Astrocyte (in vitro differentiated cells and primary cell): ENCODE measurements around the gene LRRC27. TPM values are rescaled to one million over a fixed set of nuclear protein-coding genes. Genes with fewer than 3 reads are reported as not detected.

Source experiments
- DNase-seq: peaks from one replicate; pipeline ENCODE4 v3.0.0-alpha.2; 2010; ENCODE audit warnings: low read depth
- FAIRE-seq: peaks from 2 replicates; lab custom pipeline; 2011; peaks lifted over from hg19 to GRCh38; lab: Jason Lieb, UNC
- H2AFZ ChIP-seq: 2 replicates; pipeline ENCODE4 v1.6.0; 2012; ENCODE audit warnings: low read depth, low read length, inconsistent platforms
- H3K27ac ChIP-seq: 2 replicates; pipeline ENCODE4 v1.5.1; 2011; ENCODE audit warnings: low read depth, low read length, inconsistent platforms
- H3K27me3 ChIP-seq: 2 replicates; pipeline ENCODE4 v1.6.0; 2011; ENCODE audit warnings: low read length, inconsistent platforms; ENCODE audit not compliant: insufficient read depth
- H3K36me3 ChIP-seq: 2 replicates; pipeline ENCODE4 v1.5.1; 2011; ENCODE audit warnings: low read length, inconsistent platforms; ENCODE audit not compliant: insufficient read depth
- H3K4me1 ChIP-seq: 2 replicates; pipeline ENCODE4 v1.5.1; 2011; ENCODE audit warnings: low read length, inconsistent platforms; ENCODE audit not compliant: insufficient read depth
- H3K4me2 ChIP-seq: 2 replicates; pipeline ENCODE4 v1.6.0; 2012; ENCODE audit warnings: low read length, inconsistent platforms
- H3K4me3 ChIP-seq: 2 replicates; pipeline ENCODE4 v1.5.1; 2011; ENCODE audit warnings: low read depth, mild to moderate bottlenecking, low read length, inconsistent platforms; ENCODE audit not compliant: insufficient read depth
- H3K79me2 ChIP-seq: 2 replicates; pipeline ENCODE4 v1.6.0; 2012; ENCODE audit warnings: mild to moderate bottlenecking, low read length, inconsistent platforms; ENCODE audit not compliant: insufficient read depth
- H3K9ac ChIP-seq: 2 replicates; pipeline ENCODE4 v1.6.0; 2012; ENCODE audit warnings: mild to moderate bottlenecking, low read length, inconsistent platforms
- H3K9me3 ChIP-seq: 2 replicates; pipeline ENCODE4 v1.5.1; 2012; ENCODE audit warnings: low read depth, mild to moderate bottlenecking, low read length, inconsistent platforms; ENCODE audit not compliant: insufficient read depth
- H4K20me1 ChIP-seq: 2 replicates; pipeline ENCODE4 v1.6.0; 2012; ENCODE audit warnings: low read length, inconsistent platforms; ENCODE audit not compliant: insufficient read depth
- H3K27ac Mint-ChIP-seq: one replicate; pipeline ENCODE4 v1.8.0; 2021; ENCODE audit warnings: mild to moderate bottlenecking, mixed read lengths; ENCODE audit not compliant: unreplicated experiment
- H3K27me3 Mint-ChIP-seq: one replicate; pipeline ENCODE4 v1.8.0; 2021; ENCODE audit warnings: low read depth, mixed read lengths; ENCODE audit not compliant: unreplicated experiment
- H3K36me3 Mint-ChIP-seq: one replicate; pipeline ENCODE4 v1.8.0; 2021; ENCODE audit warnings: low read depth, mixed read lengths; ENCODE audit not compliant: unreplicated experiment
- H3K4me1 Mint-ChIP-seq: one replicate; pipeline ENCODE4 v1.8.0; 2021; ENCODE audit warnings: low read depth, mixed read lengths; ENCODE audit not compliant: unreplicated experiment
- H3K4me3 Mint-ChIP-seq: one replicate; pipeline ENCODE4 v1.8.0; 2021; ENCODE audit warnings: mild to moderate bottlenecking, moderate library complexity, mixed read lengths; ENCODE audit not compliant: unreplicated experiment
- H3K9me3 Mint-ChIP-seq: one replicate; pipeline ENCODE4 v1.8.0; 2021; ENCODE audit warnings: mild to moderate bottlenecking, mixed read lengths; ENCODE audit not compliant: unreplicated experiment
- EZH2 ChIP-seq: IDR thresholded peaks from 2 replicates; pipeline ENCODE4 v1.6.1; 2012; ENCODE audit warnings: mild to moderate bottlenecking, low read length, inconsistent platforms; ENCODE audit not compliant: insufficient read depth
- total RNA-seq: library from RNA; stranded (reverse); gene quantifications from 2 replicates; pipeline ENCODE4 v1.2.1, GENCODE V29; 2021
- TF ChIP-seq, protein P1 (sequence below): IDR thresholded peaks from 2 replicates; pipeline ENCODE4 v1.5.1; 2011; ENCODE audit warnings: low read depth, mild to moderate bottlenecking, inconsistent platforms, low read length, moderate library complexity; ENCODE audit not compliant: insufficient read depth

The LRRC27 gene
- total RNA-seq, 1 donor from 2014 or later = 8.0 TPM

DNA sequence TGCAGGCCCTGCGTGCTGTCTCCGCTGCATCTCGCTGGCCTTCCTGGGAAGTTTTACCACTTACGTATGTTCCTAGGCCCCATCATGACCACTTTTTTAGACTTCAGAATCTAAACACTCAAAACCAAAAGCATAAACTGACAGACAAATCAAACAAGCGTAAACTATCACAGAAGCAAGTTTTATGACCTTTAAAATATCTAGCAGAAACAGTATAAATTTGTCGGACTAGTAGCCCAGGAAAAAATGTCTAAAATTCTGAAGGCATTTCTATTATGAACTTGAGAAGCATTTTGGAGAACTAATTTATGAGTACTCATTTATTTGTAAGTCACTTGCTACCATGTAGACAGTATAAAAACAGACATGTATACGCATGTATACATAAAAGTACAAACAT is 10.6 kb downstream of the LRRC27 start:
- H3K4me1 ChIP-seq = no peaks in the 10 kb centered on the region
- no peak overlapping the region for H3K4me3 ChIP-seq
- no peaks in the 10 kb centered on the region for H3K9me3 ChIP-seq
- H3K27me3 ChIP-seq = no peaks in the 10 kb centered on the region
- H3K27ac ChIP-seq = no peak overlapping the region
- no peak overlapping the region for H3K9ac ChIP-seq
- Mint-ChIP-seq H3K9me3 (peaks cover 2% of the 10 kb centered on the region), H3K4me1 (no peaks in the 10 kb centered on the region), H3K4me3 (peak overlapping the region; percentile 60), H3K27ac (no peak overlapping the region), H3K27me3 (peaks cover 2% of the 10 kb centered on the region), H3K36me3 (peaks cover 13% of the 10 kb centered on the region)
- TF ChIP-seq, protein P1, sequence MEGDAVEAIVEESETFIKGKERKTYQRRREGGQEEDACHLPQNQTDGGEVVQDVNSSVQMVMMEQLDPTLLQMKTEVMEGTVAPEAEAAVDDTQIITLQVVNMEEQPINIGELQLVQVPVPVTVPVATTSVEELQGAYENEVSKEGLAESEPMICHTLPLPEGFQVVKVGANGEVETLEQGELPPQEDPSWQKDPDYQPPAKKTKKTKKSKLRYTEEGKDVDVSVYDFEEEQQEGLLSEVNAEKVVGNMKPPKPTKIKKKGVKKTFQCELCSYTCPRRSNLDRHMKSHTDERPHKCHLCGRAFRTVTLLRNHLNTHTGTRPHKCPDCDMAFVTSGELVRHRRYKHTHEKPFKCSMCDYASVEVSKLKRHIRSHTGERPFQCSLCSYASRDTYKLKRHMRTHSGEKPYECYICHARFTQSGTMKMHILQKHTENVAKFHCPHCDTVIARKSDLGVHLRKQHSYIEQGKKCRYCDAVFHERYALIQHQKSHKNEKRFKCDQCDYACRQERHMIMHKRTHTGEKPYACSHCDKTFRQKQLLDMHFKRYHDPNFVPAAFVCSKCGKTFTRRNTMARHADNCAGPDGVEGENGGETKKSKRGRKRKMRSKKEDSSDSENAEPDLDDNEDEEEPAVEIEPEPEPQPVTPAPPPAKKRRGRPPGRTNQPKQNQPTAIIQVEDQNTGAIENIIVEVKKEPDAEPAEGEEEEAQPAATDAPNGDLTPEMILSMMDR = no peak
- TF ChIP-seq EZH2 = no peak
- FAIRE-seq (no peak), DNase-seq (no peak)
- no peak overlapping the region for H2AFZ ChIP-seq
- H3K79me2 ChIP-seq = no peaks in the 10 kb centered on the region
- no peaks in the 10 kb centered on the region for H4K20me1 ChIP-seq
- H3K36me3 ChIP-seq = no peaks in the 10 kb centered on the region
- H3K4me2 ChIP-seq = no peak overlapping the region

DNA sequence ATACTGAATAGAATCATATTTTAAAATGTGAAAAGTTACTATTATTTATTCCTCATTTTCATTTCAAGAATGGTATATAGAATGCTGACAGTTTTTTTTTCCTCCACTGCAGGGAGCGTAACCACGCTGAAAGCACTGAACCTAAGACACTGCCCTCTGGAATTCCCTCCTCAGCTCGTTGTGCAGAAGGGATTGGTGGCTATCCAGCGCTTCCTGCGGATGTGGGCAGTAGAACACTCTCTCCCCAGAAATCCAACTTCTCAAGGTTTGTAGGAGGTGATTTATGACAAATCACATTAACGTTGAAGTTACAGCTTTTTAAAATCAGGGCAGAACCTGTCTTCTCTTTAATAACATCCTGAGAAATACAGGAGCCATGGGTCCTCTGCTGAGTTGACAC is 12.4 kb downstream of the LRRC27 start:
- peaks cover 2% of the 10 kb centered on the region for H3K27me3 Mint-ChIP-seq

DNA sequence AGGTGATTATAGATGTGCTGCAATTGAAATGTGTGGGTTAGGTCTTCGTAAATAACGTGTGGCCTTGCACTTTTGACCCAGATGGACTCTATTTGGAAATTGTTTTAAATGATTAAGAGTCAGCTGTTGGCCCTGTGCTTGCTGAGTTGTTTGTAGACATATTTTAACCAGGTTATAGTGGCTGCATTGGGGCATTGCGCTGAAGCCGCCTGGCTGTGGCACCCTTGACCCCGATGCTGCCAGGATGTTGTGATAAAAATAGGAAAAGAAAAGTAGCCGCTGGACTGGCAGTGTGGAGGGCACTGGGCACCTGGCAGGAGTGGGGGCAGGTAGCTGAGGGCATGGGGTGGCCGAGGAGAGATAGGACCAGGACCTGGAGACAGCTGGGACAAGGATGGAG is 13.4 kb downstream of the LRRC27 start:
- Mint-ChIP-seq H3K36me3 (peaks cover 17% of the 10 kb centered on the region), H3K4me3 (no peak overlapping the region), H3K4me1 (no peaks in the 10 kb centered on the region), H3K9me3 (peaks cover 2% of the 10 kb centered on the region), H3K27ac (no peak overlapping the region), H3K27me3 (peaks cover 2% of the 10 kb centered on the region)
- no peak for FAIRE-seq
- Histone ChIP-seq H3K4me2 (no peak overlapping the region), H4K20me1 (no peaks in the 10 kb centered on the region), H2AFZ (no peak overlapping the region), H3K79me2 (no peaks in the 10 kb centered on the region), H3K27me3 (no peaks in the 10 kb centered on the region), H3K9me3 (no peaks in the 10 kb centered on the region), H3K9ac (no peak overlapping the region), H3K27ac (no peak overlapping the region), H3K36me3 (no peaks in the 10 kb centered on the region), H3K4me1 (no peaks in the 10 kb centered on the region), H3K4me3 (no peak overlapping the region)
- DNase-seq = no peak
- no peak for TF ChIP-seq EZH2
- TF ChIP-seq, protein P1 = no peak

More for the DNA sequence above, 12.4 kb downstream of the LRRC27 start:
- Histone ChIP-seq H3K9ac (no peak overlapping the region), H3K9me3 (no peaks in the 10 kb centered on the region), H3K27ac (no peak overlapping the region), H3K79me2 (no peaks in the 10 kb centered on the region), H3K4me1 (no peaks in the 10 kb centered on the region), H2AFZ (no peak overlapping the region), H4K20me1 (no peaks in the 10 kb centered on the region), H3K4me3 (no peak overlapping the region), H3K36me3 (no peaks in the 10 kb centered on the region), H3K27me3 (no peaks in the 10 kb centered on the region), H3K4me2 (no peak overlapping the region)
- DNase-seq = no peak
- no peak for FAIRE-seq
- Mint-ChIP-seq H3K4me3 (no peak overlapping the region), H3K4me1 (no peaks in the 10 kb centered on the region), H3K27ac (no peak overlapping the region), H3K9me3 (peaks cover 2% of the 10 kb centered on the region), H3K36me3 (peaks cover 17% of the 10 kb centered on the region)
- TF ChIP-seq, protein P1 = no peak
- no peak for TF ChIP-seq EZH2
